ENCODE data around the gene SHISA9.

- TF ChIP-seq PATZ1 (CRISPR knock-in tag; IDR thresholded peaks at IDR 0.05; ENCODE audit: borderline replicate concordance) (no peak), RARB (CRISPR knock-in tag; IDR thresholded peaks at IDR 0.05) (no peak), TCF4 (CRISPR knock-in tag; IDR thresholded peaks at IDR 0.05; ENCODE audit: borderline replicate concordance) (no peak), ISL1 (CRISPR knock-in tag; IDR thresholded peaks at IDR 0.05) (no peak), CREB5 (CRISPR knock-in tag; IDR thresholded peaks at IDR 0.05; ENCODE audit: low read depth) (no peak), ESRRG (CRISPR knock-in tag; IDR thresholded peaks at IDR 0.05) (no peak), OSR1 (CRISPR knock-in tag; IDR thresholded peaks at IDR 0.05) (no peak), ZFP3 (CRISPR knock-in tag; IDR thresholded peaks at IDR 0.05) (no peak), ZFP30 (CRISPR knock-in tag; IDR thresholded peaks at IDR 0.05) (no peak), ZC3H10 (CRISPR knock-in tag; IDR thresholded peaks at IDR 0.05) (no peak), ZNF565 (CRISPR knock-in tag; conservative IDR thresholded peaks at IDR 0.05; ENCODE audit: low read depth) (no peak), ARNTL (CRISPR knock-in tag; IDR thresholded peaks at IDR 0.05; ENCODE audit: borderline replicate concordance, low read depth) (no peak), SNAI2 (CRISPR knock-in tag; IDR thresholded peaks at IDR 0.05) (no peak)
These were observed 15.7 kb upstream of the SHISA9 start for GRCh38 chr16:12885742-12886141.
